Ovary (tissue), 9 donors: ENCODE results near the gene NDUFS6. TPM values are rescaled to one million over a fixed set of nuclear protein-coding genes. Genes with fewer than 3 reads are reported as not detected.
"Not testable (repeated sequence)": the region's sequence is repeated elsewhere in the genome, so short reads cannot be mapped to it uniquely, and the experiment has no call there.

Experiments
- DNase-seq, 5 donors: peaks; one replicate each; pipeline ENCODE4 v3.0.0-alpha.2; 2019 to 2020
- H3K27ac ChIP-seq, 2 donors: fragments of 200-600 bp; one replicate each; pipeline versions ENCODE4 v1.5.1 to v1.8.0; 2019 to 2022
- H3K27me3 ChIP-seq: fragments of 200-600 bp; one replicate; pipeline ENCODE4 v1.8.0; 2022
- H3K36me3 ChIP-seq: fragments of 200-600 bp; sonication (generic); one replicate; pipeline ENCODE4 v1.5.1; 2019
- H3K4me1 ChIP-seq: one replicate; pipeline ENCODE4 v1.8.1; 2013; ENCODE audit warnings: mild to moderate bottlenecking, moderate library complexity; ENCODE audit not compliant: insufficient read depth
- H3K4me3 ChIP-seq: fragments of 200-600 bp; sonication (generic); one replicate; pipeline ENCODE4 v1.5.1; 2017
- H3K9me3 ChIP-seq, 2 donors: fragments of 200-600 bp in 1 of 2; sonication (generic) in 1 of 2; one replicate each; pipeline versions ENCODE4 v1.5.1 to v1.8.1; 2013 to 2019; ENCODE audit warnings: mild to moderate bottlenecking in 1 of 2, moderate library complexity in 1 of 2
- EP300 ChIP-seq: sonication (generic); formaldehyde crosslinking; IDR thresholded peaks from one replicate; pipeline ENCODE4 v1.6.1; 2017; ENCODE audit warnings: antibody characterized with exemption
- POLR2A ChIP-seq: fragments of 450-650 bp; IDR thresholded peaks from one replicate; pipeline ENCODE4 v1.6.1; 2017; ENCODE audit warnings: antibody characterized with exemption, mild to moderate bottlenecking, moderate library complexity
- WGBS, 3 donors: extraction: QIAGEN DNeasy Blood & Tissue Kit in 1 of 3; methylation state at CpG; one replicate each; pipeline versions ENCODE4 v1.1.5 to v1.1.7; 2013 to 2017; 5-methylcytosine and 5-hydroxymethylcytosine counted together
- intact Hi-C, 4 donors: fragments of 100-400 bp; cut with DNase I; formaldehyde crosslinking; loops; one replicate each; pipeline versions ENCODE4 v1.11.0 to v1.15.1; 2022 to 2023
- polyA plus RNA-seq, 2 donors: library from polyadenylated mRNA; stranded (reverse); fragments of 200-250 nt in 1 of 2; fragments of 350-450 nt in 1 of 2; fragmentation: Illumina TruSeq in 1 of 2; extraction: RNeasy Lipid Tissue Mini Kit (QIAGEN cat#74804) in 1 of 2; gene quantifications; one replicate each; pipeline ENCODE4 v1.2.3, GENCODE V29; 2013 to 2014
- total RNA-seq, 7 donors: library from RNA; depleted of rRNA in 2 of 7; stranded (reverse); fragments of >200 nt in 2 of 7; fragmentation: NEBNext Ultra II Directional in 3 of 7; extraction: Animal tissue kit (Norgen Biotek cat#: 25700) in 3 of 7; gene quantifications; one replicate each; pipeline versions ENCODE4 v1.1.0 to v1.2.4, GENCODE V29; 2016 to 2023
- TF ChIP-seq, protein P1 (sequence below), 3 donors: fragments of 450-650 bp in 2 of 3; fragments of 200-600 bp in 1 of 3; IDR thresholded peaks; one replicate each; pipeline versions ENCODE4 v1.5.1 to v1.8.0; 2016 to 2022; ENCODE audit warnings: antibody characterized with exemption in 3 of 3, mild to moderate bottlenecking in 1 of 3
- donor health status: DM: no; HTN: no; CAD: no; lungs with moderate emphysema.
- donor health status: DM: no; HTN: no; CAD: no.
- donor health status: Bipolar disorder and iron deficiency.
- donor health status: DM: yes; HTN: yes; CAD: no.
- donor health status: DM: no; HTN: no; CAD: no.
- donor health status: DM: yes; HTN: yes; CAD: no.

Gene NDUFS6
- total and polyA plus RNA-seq, 9 donors, result 16.3 to 50.8 (median 21.5) TPM

DNA sequence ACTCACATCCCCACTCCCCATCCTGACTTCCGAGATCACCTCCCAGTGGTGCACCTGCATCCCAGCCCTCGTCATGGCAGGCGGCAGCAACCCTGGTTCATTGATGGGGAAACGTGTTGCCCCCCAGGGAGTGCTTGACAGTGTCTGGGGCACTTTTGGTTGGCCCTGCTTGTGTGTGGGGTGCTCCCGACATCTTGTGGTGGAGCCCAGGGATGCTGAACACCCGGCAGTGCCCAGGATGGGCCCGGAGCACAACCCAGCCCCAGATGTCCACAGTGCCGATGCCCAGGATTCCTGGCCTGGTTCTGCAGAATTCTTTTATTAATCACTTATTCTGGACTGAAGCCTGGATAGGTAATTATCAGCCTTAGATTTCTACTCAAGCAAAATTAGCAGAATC is 5.3 kb upstream of the NDUFS6 start:
- no peaks in the 10 kb centered on the region for H3K27me3 ChIP-seq
- H3K9me3 ChIP-seq, result no peaks in the 10 kb centered on the region
- H3K4me3 ChIP-seq, result no peak overlapping the region
- H3K4me1 ChIP-seq, result peaks cover 5% of the 10 kb centered on the region
- no peak for TF ChIP-seq EP300
- TF ChIP-seq, protein P1, sequence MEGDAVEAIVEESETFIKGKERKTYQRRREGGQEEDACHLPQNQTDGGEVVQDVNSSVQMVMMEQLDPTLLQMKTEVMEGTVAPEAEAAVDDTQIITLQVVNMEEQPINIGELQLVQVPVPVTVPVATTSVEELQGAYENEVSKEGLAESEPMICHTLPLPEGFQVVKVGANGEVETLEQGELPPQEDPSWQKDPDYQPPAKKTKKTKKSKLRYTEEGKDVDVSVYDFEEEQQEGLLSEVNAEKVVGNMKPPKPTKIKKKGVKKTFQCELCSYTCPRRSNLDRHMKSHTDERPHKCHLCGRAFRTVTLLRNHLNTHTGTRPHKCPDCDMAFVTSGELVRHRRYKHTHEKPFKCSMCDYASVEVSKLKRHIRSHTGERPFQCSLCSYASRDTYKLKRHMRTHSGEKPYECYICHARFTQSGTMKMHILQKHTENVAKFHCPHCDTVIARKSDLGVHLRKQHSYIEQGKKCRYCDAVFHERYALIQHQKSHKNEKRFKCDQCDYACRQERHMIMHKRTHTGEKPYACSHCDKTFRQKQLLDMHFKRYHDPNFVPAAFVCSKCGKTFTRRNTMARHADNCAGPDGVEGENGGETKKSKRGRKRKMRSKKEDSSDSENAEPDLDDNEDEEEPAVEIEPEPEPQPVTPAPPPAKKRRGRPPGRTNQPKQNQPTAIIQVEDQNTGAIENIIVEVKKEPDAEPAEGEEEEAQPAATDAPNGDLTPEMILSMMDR (IDR thresholded peaks at IDR 0.05), result no peak
- WGBS, 3 donors, result 81 to 86% (median 82%) methylated on average over 8 of the region's 8 CpGs
- no peaks in the 10 kb centered on the region for H3K36me3 ChIP-seq
- H3K27ac ChIP-seq, result no peak overlapping the region
- intact Hi-C loops, result no loop called here
- DNase-seq, result peak in 1 of 5 donors; percentile 19

DNA sequence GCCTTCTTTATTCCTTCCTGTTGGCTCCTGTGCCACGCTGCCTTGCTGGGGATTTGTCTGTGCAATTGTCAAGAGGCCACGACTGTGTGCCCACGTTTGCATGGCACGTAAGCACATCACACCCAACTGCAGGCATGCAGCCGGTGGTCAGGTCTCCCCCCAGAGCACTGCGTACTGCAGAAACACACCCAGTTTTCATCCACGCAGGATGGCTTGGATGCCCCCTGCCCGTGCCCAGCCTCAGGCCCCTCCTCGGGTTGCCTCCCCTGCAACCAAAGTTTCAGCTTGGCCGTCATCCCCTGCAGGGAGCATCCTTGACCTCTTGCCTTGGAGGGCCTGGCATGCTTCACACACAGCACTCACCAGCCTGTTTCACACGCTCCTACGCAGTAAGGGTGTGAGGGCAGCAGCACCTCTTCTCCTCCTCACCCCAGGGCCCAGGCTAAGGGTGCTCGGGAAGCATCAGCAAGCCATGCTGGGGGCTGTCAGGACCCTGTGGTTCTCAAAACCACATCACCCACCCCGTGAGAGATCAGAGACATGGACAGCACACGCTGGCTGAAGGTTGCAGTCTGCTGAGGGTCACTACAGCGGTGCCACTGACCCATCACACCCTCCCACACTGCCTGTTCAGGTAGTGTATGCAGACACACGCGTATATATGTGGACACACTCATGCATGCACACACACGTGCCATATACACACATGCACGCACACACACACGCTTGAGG is 4.7 kb upstream of the NDUFS6 start:
- H3K9me3 ChIP-seq, result no peaks in the 10 kb centered on the region
- H3K4me1 ChIP-seq, result peaks cover 5% of the 10 kb centered on the region
- DNase-seq, result peak in 1 of 5 donors; percentile 26
- intact Hi-C loops, result no loop called here
- no peak overlapping the region for H3K27ac ChIP-seq
- TF ChIP-seq EP300 (no peak), POLR2A (no peak)
- TF ChIP-seq, protein P1 (IDR thresholded peaks at IDR 0.05), result no peak
- no peaks in the 10 kb centered on the region for H3K36me3 ChIP-seq
- WGBS, 3 donors, result 71 to 86% (median 77%) methylated on average over 21 of the region's 21 CpGs
- no peak overlapping the region for H3K4me3 ChIP-seq
- H3K27me3 ChIP-seq, result no peaks in the 10 kb centered on the region

DNA sequence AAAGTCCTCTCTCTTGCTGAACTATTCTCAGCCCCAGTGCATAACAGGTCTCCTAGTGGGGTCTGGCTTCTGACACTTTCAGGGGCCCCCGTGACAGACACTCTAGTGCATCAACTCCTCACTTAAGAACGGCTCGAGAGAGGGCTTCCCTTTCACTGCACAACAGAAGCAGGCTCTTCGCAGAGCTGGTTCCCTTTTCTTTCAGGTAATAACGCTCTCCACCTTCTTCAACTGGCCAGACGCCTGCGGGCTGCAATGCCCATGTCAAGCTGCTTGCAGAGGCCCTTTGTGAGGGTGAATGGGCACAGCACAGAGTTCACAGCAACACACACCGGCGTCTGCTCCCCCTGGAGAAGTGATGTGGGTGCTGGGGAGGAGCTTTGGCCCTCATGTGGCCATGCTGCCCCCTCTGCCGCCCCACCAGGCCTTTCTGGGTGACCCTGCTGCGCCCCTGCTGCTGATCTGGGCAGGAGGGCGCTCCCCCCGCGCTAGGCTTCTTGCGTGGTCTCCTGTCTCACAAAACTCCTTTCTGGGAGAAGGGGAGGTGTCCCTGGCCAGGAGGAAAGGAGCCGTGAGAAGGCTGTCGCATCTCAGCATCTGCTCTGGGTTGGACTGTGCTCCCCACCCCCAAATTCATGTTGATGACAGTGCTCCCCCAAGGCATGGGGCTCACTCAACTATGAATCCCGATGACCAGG is 4.0 kb upstream of the NDUFS6 start:
- Histone ChIP-seq H3K9me3 (no peaks in the 10 kb centered on the region), H3K36me3 (no peaks in the 10 kb centered on the region), H3K4me3 (no peak overlapping the region), H3K27me3 (no peaks in the 10 kb centered on the region), H3K27ac (no peak overlapping the region), H3K4me1 (peaks cover 7% of the 10 kb centered on the region)
- WGBS, 3 donors, result 86 to 93% (median 89%) methylated on average over 18 of the region's 18 CpGs
- intact Hi-C loops, result no loop called here
- no peak for DNase-seq
- TF ChIP-seq POLR2A, result no peak
- TF ChIP-seq EP300, result no peak
- TF ChIP-seq, protein P1 (IDR thresholded peaks at IDR 0.05), result no peak

DNA sequence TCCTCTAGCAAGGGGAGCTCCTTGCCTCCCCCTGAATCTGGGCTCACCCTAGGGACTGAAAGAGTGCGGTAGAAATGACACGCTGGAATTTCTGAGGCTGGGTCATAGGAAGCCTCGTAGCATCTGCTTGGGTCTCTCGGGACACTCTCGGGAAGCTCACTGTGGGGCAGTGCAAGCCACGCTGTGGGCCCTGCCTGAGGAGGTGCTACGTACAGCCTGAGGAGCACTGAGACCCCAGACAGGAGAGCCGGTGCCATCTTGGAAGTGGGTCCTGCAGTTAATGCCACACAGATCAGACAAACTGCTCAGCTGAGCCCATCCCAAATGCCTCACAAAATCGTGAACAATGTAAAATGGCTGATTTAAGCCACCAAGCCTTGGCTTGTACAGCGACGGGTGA is 3.4 kb upstream of the NDUFS6 start:
- TF ChIP-seq POLR2A (no peak), EP300 (no peak)
- TF ChIP-seq, protein P1 (IDR thresholded peaks at IDR 0.05), result no peak
- peaks cover 7% of the 10 kb centered on the region for H3K4me1 ChIP-seq
- no peak overlapping the region for H3K27ac ChIP-seq

DNA sequence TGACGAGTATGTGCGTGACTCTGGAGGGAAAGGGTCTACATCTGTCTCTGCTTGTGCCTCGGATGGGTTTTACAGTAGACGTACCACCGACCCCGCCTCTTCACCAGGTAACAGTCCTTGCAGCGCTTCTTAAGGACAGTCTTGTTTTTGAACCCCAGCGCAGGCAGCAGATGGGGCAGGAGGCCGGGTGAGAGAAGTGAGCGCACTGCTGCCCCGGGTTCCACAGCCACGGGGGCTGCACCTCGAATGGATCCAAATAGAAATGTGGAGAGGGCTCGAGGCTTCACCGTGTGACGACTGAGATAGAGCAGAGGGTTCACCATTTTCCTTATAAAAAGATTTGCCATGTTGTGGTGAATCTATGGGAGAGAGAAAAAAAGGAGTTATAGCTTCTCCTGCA is 2.6 kb upstream of the NDUFS6 start:
- H3K27me3 ChIP-seq, H3K36me3 ChIP-seq, H3K9me3 ChIP-seq, DNase-seq, H3K4me1 ChIP-seq, intact Hi-C loops: not testable (repeated sequence)
- WGBS, 3 donors, result 85 to 88% (median 87%) methylated on average over 16 of the region's 16 CpGs
- Histone ChIP-seq H3K4me3 (peak overlapping the region; percentile 95), H3K27ac (peak overlapping the region in 1 of 2 donors; percentile 75)

More for the DNA sequence above, 3.4 kb upstream of the NDUFS6 start:
- no peak overlapping the region for H3K4me3 ChIP-seq
- no peak for DNase-seq
- H3K36me3 ChIP-seq, result no peaks in the 10 kb centered on the region
- no peaks in the 10 kb centered on the region for H3K27me3 ChIP-seq
- intact Hi-C loops, result no loop called here
- H3K9me3 ChIP-seq, result no peaks in the 10 kb centered on the region
- WGBS, 3 donors, result 74 to 94% (median 86%) methylated on average over 11 of the region's 11 CpGs
